ENCODE measurements around the gene FRMD4A.

GRCh38 chr10:13684252-13684791 is 646.4 kb downstream of the FRMD4A start:
- TF ChIP-seq MXI1 (IDR thresholded peaks at IDR 0.05; ENCODE audit: borderline replicate concordance, low read depth, low read length) (peak; percentile 82), POLR2A (IDR thresholded peaks at IDR 0.05; ENCODE audit: low read depth, low read length) (peak; percentile 33; the same call in 1 of the 2 replicates)

Data from IMR-90 (cell line).